Measurements from ENCODE around the gene TAF8.

- no peak for TF ChIP-seq POLR2AphosphoS5 (IDR thresholded peaks at IDR 0.05; ENCODE audit: borderline replicate concordance, low read depth, low read length)
- no peak for TF ChIP-seq FOXP2 (optimal IDR thresholded peaks at IDR 0.05; ENCODE audit: control extremely low read depth, extremely low read length, insufficient read depth)
- TF ChIP-seq EZH2 (IDR thresholded peaks at IDR 0.05) = no peak
These were observed 3.7 kb upstream of the TAF8 start for GRCh38 chr6:42046464-42047212.

All from SK-N-MC (cell line).